Measurements from ENCODE around the gene GPR55. TPM values are rescaled to one million over a fixed set of nuclear protein-coding genes. Genes with fewer than 3 reads are reported as not detected.

The GPR55 gene
- total RNA-seq, 1 experiment from 2014 or later = not detected

GRCh38 chr2:230960026-230960425 is 35.0 kb upstream of the GPR55 start:
- Mint-ChIP-seq H3K36me3 (ENCODE audit: insufficient read depth in 1 of 3, low read depth in 3 of 3) (peaks cover 0 to 17% (median 0%) of the 10 kb centered on the region in 3 experiments; a peak in 2 of 7 replicates), H3K27ac (no peak overlapping the region), H3K4me1 (peaks cover 18 to 25% of the 10 kb centered on the region in 2 experiments), H3K9me3 (peaks cover 5 to 10% of the 10 kb centered on the region in 2 experiments; a peak in 4 of 5 replicates), H3K27me3 (ENCODE audit: low read depth) (peaks cover 33% of the 10 kb centered on the region), H3K4me3 (no peak overlapping the region)
- Histone ChIP-seq H3K18ac (ENCODE audit: insufficient read length, low read depth, low read length) (no peak overlapping the region), H3K23ac (ENCODE audit: insufficient read length, low read depth, low read length) (no peak overlapping the region), H3T11ph (ENCODE audit: low read length) (no peak overlapping the region), H2AFZ (ENCODE audit: low read length) (no peak overlapping the region), H3K4me1 (ENCODE audit: insufficient read depth, low read length) (no peaks in the 10 kb centered on the region), H3K79me1 (ENCODE audit: insufficient read depth, low read depth, low read length, poor library complexity, severe bottlenecking) (no peaks in the 10 kb centered on the region), H3K14ac (ENCODE audit: insufficient read depth, low read length) (no peak overlapping the region), H3K79me2 (ENCODE audit: insufficient read depth, low read length) (no peaks in the 10 kb centered on the region), H3K4ac (ENCODE audit: low read depth, low read length) (no peak overlapping the region), H2BK120ac (ENCODE audit: low read depth, low read length, poor library complexity, severe bottlenecking) (no peak overlapping the region), H3K9me3 (ENCODE audit: control insufficient read depth, low read depth, low read length) (no peaks in the 10 kb centered on the region), H4K91ac (ENCODE audit: insufficient read length, low read depth, low read length) (no peak overlapping the region), H4K5ac (ENCODE audit: insufficient read length, low read depth, low read length) (no peak overlapping the region), H2AK5ac (ENCODE audit: insufficient read length, low read length) (no peak overlapping the region), H3K56ac (ENCODE audit: insufficient read length, low read depth, low read length) (no peak overlapping the region), H4K8ac (replicated peaks; ENCODE audit: insufficient read length, low read depth, low read length) (no peak overlapping the region), H3K23me2 (ENCODE audit: insufficient read length, low read depth, low read length, poor library complexity, severe bottlenecking) (peaks cover 5% of the 10 kb centered on the region), H3K27me3 (ENCODE audit: insufficient read depth, low read length) (no peaks in the 10 kb centered on the region; the same call in 1 of the 2 replicates), H2BK15ac (ENCODE audit: low read depth, low read length) (no peak overlapping the region), H4K20me1 (ENCODE audit: control insufficient read depth, insufficient read depth, insufficient read length) (no peaks in the 10 kb centered on the region), H3K27ac (ENCODE audit: insufficient read length, low read depth, low read length) (no peak overlapping the region), H2BK5ac (ENCODE audit: insufficient read length, low read length) (no peak overlapping the region), H3K4me2 (ENCODE audit: insufficient read depth, insufficient read length, low read length) (no peak overlapping the region), H2BK20ac (ENCODE audit: low read depth, low read length, poor library complexity, severe bottlenecking) (no peak overlapping the region), H3K9ac (ENCODE audit: extremely low read depth, insufficient read length, low read length) (no peak overlapping the region), H2BK12ac (ENCODE audit: insufficient read length, low read depth, low read length) (no peak overlapping the region)
- no peak for TF ChIP-seq CTCF (conservative IDR thresholded peaks at IDR 0.05)
- no peak for DNase-seq
- no CpG with 5 or more reads among the region's 1 CpG for WGBS (ENCODE audit: extremely low coverage, insufficient read length, low lambda C conversion rate)
